Esophagus muscularis mucosa (tissue), 4 donors: ENCODE measurements around the gene CASS4.

Experiments used
- CTCF ChIP-seq, 3 experiments: fragments of 200-600 bp in 2 of 3; fragments of 450-650 bp in 1 of 3; sonication (generic) in 2 of 3; IDR thresholded peaks; one replicate each; pipeline ENCODE4 v1.5.1; 2017 to 2019; ENCODE audit warnings: antibody characterized with exemption in 3 of 3, mild to moderate bottlenecking in 2 of 3, moderate library complexity in 1 of 3
- EP300 ChIP-seq: sonication (generic); formaldehyde crosslinking; IDR thresholded peaks from one replicate; pipeline ENCODE4 v1.6.1; 2017; ENCODE audit warnings: antibody characterized with exemption
- POLR2A ChIP-seq: fragments of 450-650 bp; IDR thresholded peaks from one replicate; pipeline ENCODE4 v1.6.1; 2017; ENCODE audit warnings: antibody characterized with exemption, moderate library complexity, mild to moderate bottlenecking, low read depth
- POLR2AphosphoS5 ChIP-seq, 2 donors: sonication (generic); formaldehyde crosslinking; IDR thresholded peaks; one replicate each; pipeline ENCODE4 v1.6.1; 2017; ENCODE audit warnings: antibody characterized with exemption in 2 of 2

- TF ChIP-seq CTCF (IDR thresholded peaks at IDR 0.05) (no peak), EP300 (no peak), POLR2AphosphoS5 (IDR thresholded peaks at IDR 0.05) (no peak), POLR2A (no peak)
Observed at GRCh38 chr20:56453352-56453751, 41.3 kb downstream of the CASS4 start.
